Measurements from ENCODE around the gene F10.

DNA sequence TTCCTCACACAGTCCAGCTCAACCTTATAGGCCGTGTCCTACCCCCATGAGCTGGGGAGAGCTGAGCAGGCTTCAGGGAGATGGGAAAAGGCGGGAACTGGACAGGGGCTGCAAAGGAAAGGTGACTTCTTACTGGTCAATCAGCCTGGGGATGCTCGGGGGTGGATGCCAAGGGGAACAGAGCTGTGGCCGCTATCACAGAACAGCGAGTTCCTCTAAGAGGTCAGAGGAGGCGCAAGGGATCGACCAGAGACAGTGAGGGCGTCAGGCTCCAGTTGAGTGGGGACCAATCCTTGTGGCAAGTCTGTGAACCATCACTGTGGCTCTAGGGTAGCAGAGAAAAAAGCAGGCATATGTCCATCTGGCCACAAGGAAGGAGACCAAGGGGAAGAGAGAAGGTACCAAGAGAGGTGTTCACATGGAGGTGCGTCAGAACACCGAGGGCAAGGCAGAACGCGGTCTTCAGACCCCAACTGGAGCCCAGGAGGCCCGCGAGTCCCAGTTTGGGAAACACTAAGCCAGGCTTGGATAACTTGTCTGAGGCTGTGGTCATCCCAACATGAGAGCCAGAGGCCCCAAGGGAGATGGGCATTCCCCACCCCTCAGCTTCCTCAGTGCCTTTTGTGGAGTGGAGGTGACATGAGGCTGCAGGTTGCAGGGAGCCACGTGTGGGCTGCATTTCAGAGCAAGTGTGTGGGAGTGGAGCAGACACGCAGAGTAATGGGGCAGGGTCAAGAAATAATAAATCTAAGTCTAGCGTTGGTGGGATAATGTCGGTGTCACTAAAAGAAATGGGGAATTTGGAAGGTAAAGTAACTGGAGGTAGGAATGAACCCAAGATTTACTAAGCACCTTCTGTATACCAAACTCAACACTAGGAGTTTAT, 3.9 kb downstream of the F10 start:
- TF ChIP-seq, protein P1, sequence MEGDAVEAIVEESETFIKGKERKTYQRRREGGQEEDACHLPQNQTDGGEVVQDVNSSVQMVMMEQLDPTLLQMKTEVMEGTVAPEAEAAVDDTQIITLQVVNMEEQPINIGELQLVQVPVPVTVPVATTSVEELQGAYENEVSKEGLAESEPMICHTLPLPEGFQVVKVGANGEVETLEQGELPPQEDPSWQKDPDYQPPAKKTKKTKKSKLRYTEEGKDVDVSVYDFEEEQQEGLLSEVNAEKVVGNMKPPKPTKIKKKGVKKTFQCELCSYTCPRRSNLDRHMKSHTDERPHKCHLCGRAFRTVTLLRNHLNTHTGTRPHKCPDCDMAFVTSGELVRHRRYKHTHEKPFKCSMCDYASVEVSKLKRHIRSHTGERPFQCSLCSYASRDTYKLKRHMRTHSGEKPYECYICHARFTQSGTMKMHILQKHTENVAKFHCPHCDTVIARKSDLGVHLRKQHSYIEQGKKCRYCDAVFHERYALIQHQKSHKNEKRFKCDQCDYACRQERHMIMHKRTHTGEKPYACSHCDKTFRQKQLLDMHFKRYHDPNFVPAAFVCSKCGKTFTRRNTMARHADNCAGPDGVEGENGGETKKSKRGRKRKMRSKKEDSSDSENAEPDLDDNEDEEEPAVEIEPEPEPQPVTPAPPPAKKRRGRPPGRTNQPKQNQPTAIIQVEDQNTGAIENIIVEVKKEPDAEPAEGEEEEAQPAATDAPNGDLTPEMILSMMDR (IDR thresholded peaks at IDR 0.05), result no peak
- TF ChIP-seq POLR2A (IDR thresholded peaks at IDR 0.05), result no peak
